Skin epidermis (tissue), 12 donors: ENCODE measurements around the gene FOXP2.
"Not testable (repeated sequence)": the region's sequence is repeated elsewhere in the genome, so short reads cannot be mapped to it uniquely, and the experiment has no call there.

Source experiments
- H3K27ac ChIP-seq, 21 experiments: fragments of 200-600 bp; sonication (generic) in 11 of 21; one replicate each; pipeline ENCODE4 v1.5.0; 2020; ENCODE audit warnings: mild to moderate bottlenecking in 3 of 21, inconsistent platforms in 2 of 21, moderate library complexity in 2 of 21
- H3K4me3 ChIP-seq, 7 experiments: fragments of 200-600 bp; sonication (generic) in 2 of 7; one replicate each; pipeline ENCODE4 v1.5.0; 2020; ENCODE audit warnings: inconsistent platforms in 2 of 7, mild to moderate bottlenecking in 2 of 7, moderate library complexity in 1 of 7

The FOXP2 gene

GRCh38 chr7:114484226-114484625 is 69.6 kb downstream of the FOXP2 start:
- H3K27ac ChIP-seq, result no peak overlapping the region
- no peak overlapping the region for H3K4me3 ChIP-seq

- H3K4me3 ChIP-seq, result no peak overlapping the region
- no peak overlapping the region for H3K27ac ChIP-seq
Measured at GRCh38 chr7:114487174-114487573, 72.6 kb downstream of the FOXP2 start.

GRCh38 chr7:114488696-114489095 is 74.1 kb downstream of the FOXP2 start:
- Histone ChIP-seq H3K4me3 (no peak overlapping the region), H3K27ac (no peak overlapping the region)

GRCh38 chr7:114497491-114497890 is 82.9 kb downstream of the FOXP2 start:
- not testable (repeated sequence) for H3K27ac ChIP-seq, H3K4me3 ChIP-seq

- Histone ChIP-seq H3K27ac (no peak overlapping the region), H3K4me3 (no peak overlapping the region)
Measured at GRCh38 chr7:114502454-114503254, 88.0 kb downstream of the FOXP2 start.

- Histone ChIP-seq H3K4me3 (no peak overlapping the region), H3K27ac (no peak overlapping the region)
Measured at GRCh38 chr7:114504586-114504985, 90.0 kb downstream of the FOXP2 start.

- Histone ChIP-seq H3K27ac (no peak overlapping the region), H3K4me3 (no peak overlapping the region)
Measured at GRCh38 chr7:114507381-114507780, 92.8 kb downstream of the FOXP2 start.

GRCh38 chr7:114508086-114508485 is 93.5 kb downstream of the FOXP2 start:
- Histone ChIP-seq H3K4me3 (no peak overlapping the region), H3K27ac (peak overlapping the region in 1 of 21 experiments; percentile 42)

GRCh38 chr7:114510824-114511223 is 96.2 kb downstream of the FOXP2 start:
- H3K27ac ChIP-seq, H3K4me3 ChIP-seq: not testable (repeated sequence)

- no peak overlapping the region for H3K27ac ChIP-seq
Measured at GRCh38 chr7:114519240-114519639, 104.6 kb downstream of the FOXP2 start.

GRCh38 chr7:114522081-114522480 is 107.5 kb downstream of the FOXP2 start:
- H3K27ac ChIP-seq, result no peak overlapping the region
- no peak overlapping the region for H3K4me3 ChIP-seq

More at GRCh38 chr7:114519240-114519639, 104.6 kb downstream of the FOXP2 start:
- H3K4me3 ChIP-seq, result no peak overlapping the region

- Histone ChIP-seq H3K27ac (no peak overlapping the region), H3K4me3 (no peak overlapping the region)
Measured at GRCh38 chr7:114527589-114527988, 113.0 kb downstream of the FOXP2 start.

- Histone ChIP-seq H3K27ac (peak overlapping the region in 1 of 21 experiments; percentile 20), H3K4me3 (no peak overlapping the region)
Measured at GRCh38 chr7:114530057-114530611, 115.5 kb downstream of the FOXP2 start.

GRCh38 chr7:114531326-114531725 is 116.7 kb downstream of the FOXP2 start:
- H3K27ac ChIP-seq, result no peak overlapping the region
- no peak overlapping the region for H3K4me3 ChIP-seq

GRCh38 chr7:114533131-114533530 is 118.5 kb downstream of the FOXP2 start:
- no peak overlapping the region for H3K4me3 ChIP-seq
- H3K27ac ChIP-seq, result no peak overlapping the region

- Histone ChIP-seq H3K27ac (no peak overlapping the region), H3K4me3 (no peak overlapping the region)
Measured at GRCh38 chr7:114534953-114535352, 120.3 kb downstream of the FOXP2 start.

- no peak overlapping the region for H3K27ac ChIP-seq
- no peak overlapping the region for H3K4me3 ChIP-seq
Measured at GRCh38 chr7:114539575-114539974, 125.0 kb downstream of the FOXP2 start.

- Histone ChIP-seq H3K4me3 (no peak overlapping the region), H3K27ac (no peak overlapping the region)
Measured at GRCh38 chr7:114540291-114540690, 125.7 kb downstream of the FOXP2 start.

- not testable (repeated sequence) for H3K27ac ChIP-seq, H3K4me3 ChIP-seq
Measured at GRCh38 chr7:114547346-114547745, 132.7 kb downstream of the FOXP2 start.

GRCh38 chr7:114548081-114548980 is 133.7 kb downstream of the FOXP2 start:
- no peak overlapping the region for H3K4me3 ChIP-seq
- no peak overlapping the region for H3K27ac ChIP-seq
